Endothelial cell of umbilical vein (primary cell): ENCODE measurements around the gene ARHGAP22. TPM values are rescaled to one million over a fixed set of nuclear protein-coding genes. Genes with fewer than 3 reads are reported as not detected.

Source experiments
- BruUV-seq: library from RNA; stranded (reverse); fragments of 400-500 nt; replicated peaks from 2 replicates; lab custom pipeline; 2021; lab: Mats Ljungman, UMichigan
- CTCF ChIA-PET: fragments of 300-600, 350-600 bp; sonication (Branson Sonifier 250); formaldehyde crosslinking; loops from one replicate; lab custom pipeline; 2021; ENCODE audit warnings: antibody characterized with exemption, inconsistent platforms; lab: Charles Lee
- POLR2A ChIA-PET: fragments of 300-600, 350-600 bp; sonication (Branson Sonifier 250); formaldehyde crosslinking; loops from one replicate; lab custom pipeline; 2021; ENCODE audit warnings: antibody characterized with exemption, inconsistent platforms; lab: Charles Lee
- DNase-seq: peaks from one replicate; pipeline ENCODE4 v3.0.0-alpha.2; 2011; ENCODE audit warnings: low read depth, low spot score
- FAIRE-seq: peaks from 2 replicates; lab custom pipeline; 2011; peaks lifted over from hg19 to GRCh38; lab: Jason Lieb, UNC
- H2AFZ ChIP-seq: 2 replicates; pipeline ENCODE4 v1.6.0; 2012; ENCODE audit warnings: low read depth, low read length, control low read depth, inconsistent platforms
- H3K27ac ChIP-seq: 2 replicates; pipeline ENCODE4 v1.5.1; 2011; ENCODE audit warnings: low read depth, mild to moderate bottlenecking, control low read depth, low read length, moderate library complexity; ENCODE audit not compliant: insufficient read depth
- H3K27me3 ChIP-seq, 2 experiments: 2 replicates each; pipeline versions ENCODE4 v1.6.0 to v1.6.1; 2011; ENCODE audit warnings: low read length in 2 of 2, mixed read lengths in 1 of 2; ENCODE audit not compliant: control insufficient read depth in 2 of 2, insufficient read depth in 2 of 2
- H3K36me3 ChIP-seq, 2 experiments: 2 replicates in 1 of 2; 3 replicates in 1 of 2; pipeline ENCODE4 v1.5.1; 2011; ENCODE audit warnings: low read length in 2 of 2, mild to moderate bottlenecking in 1 of 2, moderate library complexity in 1 of 2; ENCODE audit not compliant: control insufficient read depth in 2 of 2, insufficient read depth in 2 of 2; ENCODE audit errors: extremely low read depth in 1 of 2
- H3K4me1 ChIP-seq: 3 replicates; pipeline ENCODE4 v1.5.1; 2011; ENCODE audit warnings: mild to moderate bottlenecking, low read length; ENCODE audit not compliant: control insufficient read depth, insufficient read depth; ENCODE audit errors: extremely low read depth
- H3K4me2 ChIP-seq: 2 replicates; pipeline ENCODE4 v1.6.1; 2011; ENCODE audit warnings: low read length, control low read depth, mixed read lengths; ENCODE audit not compliant: insufficient read depth
- H3K4me3 ChIP-seq, 3 experiments: fragments of 200-600 bp in 1 of 3; sonication (generic), shearing (Covaris generic) in 1 of 3; replicated peaks in 1 of 3; 2 replicates each; pipeline ENCODE4 v1.5.1; 2011 to 2016; ENCODE audit warnings: control low read depth in 3 of 3, low read length in 3 of 3, mild to moderate bottlenecking in 2 of 3, inconsistent platforms in 1 of 3, low read depth in 1 of 3, moderate library complexity in 1 of 3; ENCODE audit not compliant: insufficient read depth in 1 of 3
- H3K79me2 ChIP-seq: 2 replicates; pipeline ENCODE4 v1.6.0; 2012; ENCODE audit warnings: low read length, inconsistent platforms; ENCODE audit not compliant: control insufficient read depth, insufficient read depth
- H3K9ac ChIP-seq: replicated peaks from 2 replicates; pipeline ENCODE3; 2011; ENCODE audit warnings: low read length, control low read depth; ENCODE audit not compliant: insufficient read depth; ENCODE audit errors: extremely low read depth
- H3K9me1 ChIP-seq: replicated peaks from 3 replicates; pipeline ENCODE4 v1.6.0; 2011; ENCODE audit warnings: mild to moderate bottlenecking, low read length; ENCODE audit not compliant: control insufficient read depth, insufficient read depth; ENCODE audit errors: extremely low read depth
- H3K9me3 ChIP-seq: replicated peaks from 2 replicates; pipeline ENCODE4 v1.5.1; 2012; ENCODE audit warnings: low read length, inconsistent platforms; ENCODE audit not compliant: control insufficient read depth, insufficient read depth
- H4K20me1 ChIP-seq: replicated peaks from 2 replicates; pipeline ENCODE3; 2011; ENCODE audit warnings: mild to moderate bottlenecking, low read length; ENCODE audit not compliant: control insufficient read depth, insufficient read depth; ENCODE audit errors: extremely low read depth
- EZH2 ChIP-seq: IDR thresholded peaks from 2 replicates; pipeline ENCODE4 v1.6.1; 2012; ENCODE audit warnings: borderline replicate concordance, low read depth, mild to moderate bottlenecking, moderate library complexity, low read length, inconsistent platforms; ENCODE audit not compliant: severe bottlenecking
- FOS ChIP-seq: IDR thresholded peaks from 2 replicates; pipeline ENCODE4 v1.6.1; 2011; ENCODE audit warnings: mild to moderate bottlenecking, low read length, moderate library complexity, borderline replicate concordance; ENCODE audit not compliant: insufficient read depth
- GATA2 ChIP-seq: IDR thresholded peaks from 2 replicates; pipeline ENCODE4 v1.7.0; 2011; ENCODE audit warnings: low read depth, mild to moderate bottlenecking, moderate library complexity, mixed read lengths, low read length; ENCODE audit not compliant: insufficient read length, insufficient read depth
- JUN ChIP-seq: IDR thresholded peaks from 2 replicates; pipeline ENCODE4 v1.6.1; 2011; ENCODE audit warnings: borderline replicate concordance, low read depth; ENCODE audit not compliant: insufficient read length, insufficient read depth
- MAX ChIP-seq: IDR thresholded peaks from 2 replicates; pipeline ENCODE4 v1.6.1; 2011; ENCODE audit not compliant: insufficient read depth, insufficient read length
- MYC ChIP-seq: IDR thresholded peaks from one replicate; pipeline ENCODE4 v1.6.1; 2011; ENCODE audit warnings: mild to moderate bottlenecking, low read depth, low read length
- POLR2A ChIP-seq: IDR thresholded peaks from 2 replicates; pipeline ENCODE4 v1.6.1; 2012; ENCODE audit warnings: low read depth, mild to moderate bottlenecking, control low read depth, low read length
- POLR2AphosphoS5 ChIP-seq: IDR thresholded peaks from 2 replicates; pipeline ENCODE4 v1.6.1; 2012; ENCODE audit warnings: low read depth, mild to moderate bottlenecking, control low read depth, low read length, moderate library complexity; ENCODE audit not compliant: insufficient read depth
- dilution Hi-C: fragments of 300-500 bp; cut with MboI; formaldehyde crosslinking; loops from one replicate; pipeline ENCODE4 v1.15.0; 2019; ENCODE audit warnings: low sequenced_read_pairs; ENCODE audit not compliant: extremely low pct_ligation_motif_present
- intact Hi-C: fragments of 100-400 bp; cut with micrococcal nuclease; formaldehyde crosslinking; loops from one replicate; pipeline ENCODE4 v1.10.0; 2022
- polyA plus RNA-seq, 4 experiments: library from polyadenylated mRNA; depleted of rRNA in 3 of 4; stranded (reverse) in 3 of 4; unstranded in 1 of 4; fragments of >200 nt; gene quantifications; 2 replicates each; pipeline versions ENCODE4 v1.2.1 to v1.2.3, GENCODE V29; 2011 to 2012; ENCODE audit warnings: missing spikeins in 1 of 4
- total RNA-seq: library from RNA; stranded (reverse); gene quantifications from 2 replicates; pipeline ENCODE4 v1.2.3, GENCODE V29; 2021
- TF ChIP-seq, protein P1 (sequence below), 2 donors: IDR thresholded peaks; 1 replicate in 1 of 2; 2 replicates in 1 of 2; pipeline ENCODE4 v1.5.1; 2011; ENCODE audit warnings: low read length in 2 of 2, mild to moderate bottlenecking in 2 of 2, moderate library complexity in 2 of 2, control low read depth in 1 of 2, inconsistent platforms in 1 of 2, low read depth in 1 of 2; ENCODE audit not compliant: insufficient read depth in 1 of 2; ENCODE audit errors: extremely low read depth in 1 of 2

ARHGAP22 gene
- total and polyA plus RNA-seq, 2 donors (not counting 3 experiments of a cell fraction or from before 2014, with no cell fraction given) = 8.6 to 50.3 TPM

DNA sequence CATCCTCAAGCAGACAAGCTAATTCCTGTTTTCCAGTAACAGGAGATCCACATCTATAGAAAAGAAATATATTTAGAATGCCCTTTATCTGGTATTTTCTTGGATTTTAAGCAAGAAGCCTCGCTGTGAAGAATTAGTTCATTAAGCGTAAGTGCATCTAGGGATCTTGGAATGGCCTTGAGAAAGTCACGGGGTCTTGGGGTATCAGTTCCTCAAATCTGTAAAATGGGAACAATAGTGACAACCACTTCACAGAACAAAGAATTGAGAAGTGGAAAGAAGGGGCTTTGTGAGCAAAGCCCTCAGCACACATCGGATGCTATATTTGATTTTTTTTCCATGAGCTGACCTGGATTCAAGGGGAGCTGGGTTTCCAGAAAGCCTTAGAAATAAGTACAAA lies 47.5 kb upstream of the ARHGAP22 start:
- no peak overlapping the region for H3K4me2 ChIP-seq
- CTCF ChIA-PET = interaction anchor here (1.1 to 1.3 kb wide), 2 partner anchors 38 to 100 kb away, joined by 3 to 4 read pairs; no protein-coding TSS in a partner anchor

More for the DNA sequence above, 47.5 kb upstream of the ARHGAP22 start:
- Histone ChIP-seq H3K4me3 (no peak overlapping the region), H3K9ac (no peak overlapping the region), H4K20me1 (no peaks in the 10 kb centered on the region), H3K9me1 (no peaks in the 10 kb centered on the region), H3K79me2 (no peaks in the 10 kb centered on the region), H3K36me3 (no peaks in the 10 kb centered on the region), H3K4me1 (peaks cover 20% of the 10 kb centered on the region), H3K27me3 (no peaks in the 10 kb centered on the region), H3K27ac (no peak overlapping the region), H3K9me3 (no peaks in the 10 kb centered on the region), H2AFZ (no peak overlapping the region)
- BruUV-seq = no TSS peak
- dilution Hi-C loops (no loop called here), intact Hi-C loops (no loop called here)
- POLR2A ChIA-PET = no interaction called here
- FAIRE-seq (no peak), DNase-seq (no peak)
- no peak for TF ChIP-seq EZH2
- TF ChIP-seq POLR2AphosphoS5 = no peak
- TF ChIP-seq MAX = no peak
- no peak for TF ChIP-seq POLR2A
- no peak for TF ChIP-seq FOS
- TF ChIP-seq, protein P1, sequence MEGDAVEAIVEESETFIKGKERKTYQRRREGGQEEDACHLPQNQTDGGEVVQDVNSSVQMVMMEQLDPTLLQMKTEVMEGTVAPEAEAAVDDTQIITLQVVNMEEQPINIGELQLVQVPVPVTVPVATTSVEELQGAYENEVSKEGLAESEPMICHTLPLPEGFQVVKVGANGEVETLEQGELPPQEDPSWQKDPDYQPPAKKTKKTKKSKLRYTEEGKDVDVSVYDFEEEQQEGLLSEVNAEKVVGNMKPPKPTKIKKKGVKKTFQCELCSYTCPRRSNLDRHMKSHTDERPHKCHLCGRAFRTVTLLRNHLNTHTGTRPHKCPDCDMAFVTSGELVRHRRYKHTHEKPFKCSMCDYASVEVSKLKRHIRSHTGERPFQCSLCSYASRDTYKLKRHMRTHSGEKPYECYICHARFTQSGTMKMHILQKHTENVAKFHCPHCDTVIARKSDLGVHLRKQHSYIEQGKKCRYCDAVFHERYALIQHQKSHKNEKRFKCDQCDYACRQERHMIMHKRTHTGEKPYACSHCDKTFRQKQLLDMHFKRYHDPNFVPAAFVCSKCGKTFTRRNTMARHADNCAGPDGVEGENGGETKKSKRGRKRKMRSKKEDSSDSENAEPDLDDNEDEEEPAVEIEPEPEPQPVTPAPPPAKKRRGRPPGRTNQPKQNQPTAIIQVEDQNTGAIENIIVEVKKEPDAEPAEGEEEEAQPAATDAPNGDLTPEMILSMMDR (IDR thresholded peaks at IDR 0.05; ENCODE audit: extremely low read depth in 1 of 2, insufficient read depth in 1 of 2, low read depth in 1 of 2, low read length in 2 of 2) = no peak
- no peak for TF ChIP-seq GATA2
- no peak for TF ChIP-seq MYC
- TF ChIP-seq JUN = no peak
